Measurements from ENCODE around the gene FAM83G.
"Not testable (repeated sequence)": the region's sequence is repeated elsewhere in the genome, so short reads cannot be mapped to it uniquely, and the experiment has no call there.

FAM83G gene

DNA sequence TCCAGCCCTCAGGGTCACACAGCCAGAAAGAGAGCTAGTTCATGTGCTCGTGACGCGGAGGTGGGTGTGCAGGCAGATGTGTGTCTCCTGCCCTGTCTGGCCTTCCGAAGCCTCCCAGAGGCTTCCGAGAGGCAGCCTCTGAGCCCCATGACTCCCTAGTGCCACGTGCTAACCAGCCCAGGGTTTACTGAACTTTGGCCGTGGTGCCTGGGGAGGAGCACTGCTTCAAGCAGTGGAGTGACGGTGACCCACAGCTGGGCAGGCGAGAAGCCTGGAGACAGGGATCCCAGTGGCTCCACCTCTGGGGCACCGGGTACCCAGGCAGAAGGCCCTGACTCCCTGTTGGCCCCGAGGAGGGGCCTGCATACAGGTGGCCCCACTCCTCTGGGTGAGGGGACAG is 24.1 kb upstream of the FAM83G start:
- H3K4me1 ChIP-seq (ENCODE audit: control insufficient read depth, low read depth, low read length); H3K27me3 ChIP-seq (ENCODE audit: insufficient read depth, low read length, poor library complexity); H3K9ac ChIP-seq (ENCODE audit: low read length); H2BK120ac ChIP-seq (ENCODE audit: low read depth, low read length); H3K27ac ChIP-seq (ENCODE audit: low read depth, low read length); H3K79me1 ChIP-seq (ENCODE audit: low read length); H3K4me3 ChIP-seq (ENCODE audit: low read length); H4K8ac ChIP-seq (ENCODE audit: low read depth, low read length); H2BK15ac ChIP-seq (replicated peaks; ENCODE audit: low read depth); H2AK5ac ChIP-seq (ENCODE audit: low read length); H3K36me3 ChIP-seq (ENCODE audit: control insufficient read depth, insufficient read depth, low read length); H2BK5ac ChIP-seq (ENCODE audit: low read length); H3K18ac ChIP-seq (ENCODE audit: low read length); H4K5ac ChIP-seq (ENCODE audit: low read length); H3K23ac ChIP-seq (ENCODE audit: low read length); H3K4me2 ChIP-seq (ENCODE audit: low read length); H3K4ac ChIP-seq (ENCODE audit: low read depth, low read length); H3K56ac ChIP-seq (ENCODE audit: low read length); H3K79me2 ChIP-seq (ENCODE audit: control insufficient read depth, insufficient read depth, low read length); DNase-seq: not testable (repeated sequence)
- WGBS (ENCODE audit: extremely low coverage, insufficient coverage, low lambda C conversion rate), result no CpG with 5 or more reads among the region's 11 CpGs

GRCh38 chr17:19024101-19025078 is 19.8 kb upstream of the FAM83G start:
- Histone ChIP-seq H2BK5ac (ENCODE audit: low read length) (no peak overlapping the region), H3K36me3 (ENCODE audit: control insufficient read depth, insufficient read depth, low read length) (no peaks in the 10 kb centered on the region), H4K5ac (ENCODE audit: low read length) (no peak overlapping the region), H2AK5ac (ENCODE audit: low read length) (no peak overlapping the region), H3K18ac (ENCODE audit: low read length) (no peak overlapping the region), H3K56ac (ENCODE audit: low read length) (no peak overlapping the region), H3K9ac (ENCODE audit: low read length) (no peak overlapping the region), H3K4me1 (ENCODE audit: control insufficient read depth, low read depth, low read length) (no peaks in the 10 kb centered on the region), H4K8ac (ENCODE audit: low read depth, low read length) (no peak overlapping the region), H3K79me1 (ENCODE audit: low read length) (no peaks in the 10 kb centered on the region), H3K23ac (ENCODE audit: low read length) (no peak overlapping the region), H2BK15ac (replicated peaks; ENCODE audit: low read depth) (no peak overlapping the region), H3K27ac (ENCODE audit: low read depth, low read length) (no peak overlapping the region), H3K4me2 (ENCODE audit: low read length) (no peak overlapping the region), H3K27me3 (ENCODE audit: insufficient read depth, low read length, poor library complexity) (no peaks in the 10 kb centered on the region), H3K4me3 (ENCODE audit: low read length) (no peak overlapping the region), H3K79me2 (ENCODE audit: control insufficient read depth, insufficient read depth, low read length) (no peaks in the 10 kb centered on the region), H2BK120ac (ENCODE audit: low read depth, low read length) (no peak overlapping the region), H3K4ac (ENCODE audit: low read depth, low read length) (no peak overlapping the region)
- WGBS (ENCODE audit: extremely low coverage, insufficient coverage, low lambda C conversion rate), result no CpG with 5 or more reads among the region's 22 CpGs
- DNase-seq, result peak; percentile 44

DNA sequence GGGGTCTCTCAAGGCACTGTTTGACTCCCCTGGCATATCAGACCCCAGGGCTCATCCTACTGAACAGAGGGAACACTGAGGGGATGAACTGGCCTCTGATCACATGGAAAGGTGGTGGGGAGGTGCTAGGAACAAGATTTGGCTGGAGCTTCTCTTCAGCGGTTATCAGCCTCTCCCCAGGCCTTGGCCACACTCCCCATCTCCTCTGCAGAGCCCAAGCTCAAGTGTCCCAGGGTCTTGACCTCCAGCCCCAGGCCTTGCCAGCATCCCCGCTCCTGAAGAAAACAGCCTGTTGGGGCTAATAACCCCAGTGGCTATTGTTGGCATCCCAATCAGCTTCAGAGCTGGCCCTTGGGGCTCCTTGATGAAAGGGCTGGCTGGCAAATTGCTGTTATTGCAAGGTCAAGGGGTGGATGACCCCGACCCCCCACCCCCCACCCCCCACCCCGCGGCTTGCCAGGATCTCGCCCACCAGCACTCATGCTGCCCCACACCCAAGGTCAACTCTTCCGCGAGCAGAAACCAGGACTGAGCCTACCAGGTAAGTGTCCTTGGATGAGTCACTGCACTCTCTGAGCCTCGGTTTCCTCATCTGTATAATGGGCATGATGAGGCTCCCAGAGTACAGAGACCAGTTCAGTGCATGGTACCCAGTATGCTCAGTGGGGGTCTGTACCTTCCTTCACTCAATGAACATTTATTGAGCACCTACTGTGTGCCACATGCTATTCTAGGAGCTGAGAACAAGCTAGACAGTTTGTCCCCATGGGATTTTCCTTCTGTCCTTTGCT is 18.8 kb upstream of the FAM83G start:
- Histone ChIP-seq H3K27ac (ENCODE audit: low read depth, low read length) (no peak overlapping the region), H3K4me2 (ENCODE audit: low read length) (no peak overlapping the region), H3K79me1 (ENCODE audit: low read length) (no peaks in the 10 kb centered on the region), H2AK5ac (ENCODE audit: low read length) (no peak overlapping the region), H3K27me3 (ENCODE audit: insufficient read depth, low read length, poor library complexity) (no peaks in the 10 kb centered on the region), H3K18ac (ENCODE audit: low read length) (no peak overlapping the region), H2BK5ac (ENCODE audit: low read length) (no peak overlapping the region), H2BK15ac (replicated peaks; ENCODE audit: low read depth) (no peak overlapping the region), H2BK120ac (ENCODE audit: low read depth, low read length) (no peak overlapping the region), H3K79me2 (ENCODE audit: control insufficient read depth, insufficient read depth, low read length) (no peaks in the 10 kb centered on the region), H3K23ac (ENCODE audit: low read length) (no peak overlapping the region), H3K9ac (ENCODE audit: low read length) (no peak overlapping the region), H3K56ac (ENCODE audit: low read length) (no peak overlapping the region), H3K36me3 (ENCODE audit: control insufficient read depth, insufficient read depth, low read length) (no peaks in the 10 kb centered on the region), H4K8ac (ENCODE audit: low read depth, low read length) (no peak overlapping the region), H3K4ac (ENCODE audit: low read depth, low read length) (no peak overlapping the region), H3K4me3 (ENCODE audit: low read length) (no peak overlapping the region), H3K4me1 (ENCODE audit: control insufficient read depth, low read depth, low read length) (no peaks in the 10 kb centered on the region), H4K5ac (ENCODE audit: low read length) (no peak overlapping the region)
- no peak for DNase-seq
- no CpG with 5 or more reads among the region's 9 CpGs for WGBS (ENCODE audit: extremely low coverage, insufficient coverage, low lambda C conversion rate)

GRCh38 chr17:19022747-19023146 is 18.2 kb upstream of the FAM83G start:
- Histone ChIP-seq H3K4me3 (ENCODE audit: low read length) (no peak overlapping the region), H4K8ac (ENCODE audit: low read depth, low read length) (no peak overlapping the region), H3K56ac (ENCODE audit: low read length) (no peak overlapping the region), H2BK5ac (ENCODE audit: low read length) (no peak overlapping the region), H3K4me1 (ENCODE audit: control insufficient read depth, low read depth, low read length) (no peaks in the 10 kb centered on the region), H2BK120ac (ENCODE audit: low read depth, low read length) (no peak overlapping the region), H3K79me1 (ENCODE audit: low read length) (no peaks in the 10 kb centered on the region), H3K27me3 (ENCODE audit: insufficient read depth, low read length, poor library complexity) (no peaks in the 10 kb centered on the region), H2BK15ac (replicated peaks; ENCODE audit: low read depth) (no peak overlapping the region), H3K27ac (ENCODE audit: low read depth, low read length) (no peak overlapping the region), H3K4me2 (ENCODE audit: low read length) (no peak overlapping the region), H2AK5ac (ENCODE audit: low read length) (no peak overlapping the region), H3K9ac (ENCODE audit: low read length) (no peak overlapping the region), H3K18ac (ENCODE audit: low read length) (no peak overlapping the region), H3K79me2 (ENCODE audit: control insufficient read depth, insufficient read depth, low read length) (no peaks in the 10 kb centered on the region), H3K4ac (ENCODE audit: low read depth, low read length) (no peak overlapping the region), H3K23ac (ENCODE audit: low read length) (no peak overlapping the region), H3K36me3 (ENCODE audit: control insufficient read depth, insufficient read depth, low read length) (no peaks in the 10 kb centered on the region), H4K5ac (ENCODE audit: low read length) (no peak overlapping the region)
- no peak for DNase-seq
- WGBS (ENCODE audit: extremely low coverage, insufficient coverage, low lambda C conversion rate), result no CpG with 5 or more reads among the region's 6 CpGs

DNA sequence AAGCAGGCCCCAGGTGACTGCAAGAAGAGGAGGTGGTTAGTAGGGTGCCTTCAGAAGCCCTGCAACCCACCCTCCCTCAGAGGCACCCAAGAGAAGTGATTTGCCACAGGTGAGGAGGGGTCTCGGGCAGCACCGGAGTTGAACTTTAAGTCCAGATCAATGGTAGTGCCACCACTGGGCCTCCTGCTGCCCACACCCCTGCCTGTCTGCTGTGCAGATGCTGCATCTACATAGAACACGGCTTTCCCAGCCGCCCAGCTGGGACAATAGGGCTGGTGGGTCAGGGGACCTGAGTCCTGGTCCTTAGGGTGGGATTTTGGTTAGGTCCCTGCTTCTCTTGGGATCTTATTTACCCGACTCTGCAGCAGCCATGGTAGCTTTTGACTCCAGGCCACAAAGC is 17.6 kb upstream of the FAM83G start:
- no peak overlapping the region for H2BK5ac ChIP-seq (ENCODE audit: low read length)
- H3K36me3 ChIP-seq (ENCODE audit: control insufficient read depth, insufficient read depth, low read length), result no peaks in the 10 kb centered on the region
- H3K4ac ChIP-seq (ENCODE audit: low read depth, low read length), result no peak overlapping the region
- H3K4me2 ChIP-seq (ENCODE audit: low read length), result no peak overlapping the region
- H3K27ac ChIP-seq (ENCODE audit: low read depth, low read length), result no peak overlapping the region
- H4K5ac ChIP-seq (ENCODE audit: low read length), result no peak overlapping the region
- H3K18ac ChIP-seq (ENCODE audit: low read length), result no peak overlapping the region
- H3K79me2 ChIP-seq (ENCODE audit: control insufficient read depth, insufficient read depth, low read length), result no peaks in the 10 kb centered on the region
- H2BK120ac ChIP-seq (ENCODE audit: low read depth, low read length), result no peak overlapping the region
- H2BK15ac ChIP-seq (replicated peaks; ENCODE audit: low read depth), result no peak overlapping the region
- no CpG with 5 or more reads among the region's 5 CpGs for WGBS (ENCODE audit: extremely low coverage, insufficient coverage, low lambda C conversion rate)
- H3K23ac ChIP-seq (ENCODE audit: low read length), result no peak overlapping the region
- no peak overlapping the region for H3K9ac ChIP-seq (ENCODE audit: low read length)
- H4K8ac ChIP-seq (ENCODE audit: low read depth, low read length), result no peak overlapping the region
- H3K4me1 ChIP-seq (ENCODE audit: control insufficient read depth, low read depth, low read length), result no peaks in the 10 kb centered on the region
- no peak overlapping the region for H2AK5ac ChIP-seq (ENCODE audit: low read length)
- no peaks in the 10 kb centered on the region for H3K79me1 ChIP-seq (ENCODE audit: low read length)
- no peak overlapping the region for H3K4me3 ChIP-seq (ENCODE audit: low read length)
- DNase-seq, result no peak
- no peaks in the 10 kb centered on the region for H3K27me3 ChIP-seq (ENCODE audit: insufficient read depth, low read length, poor library complexity)
- no peak overlapping the region for H3K56ac ChIP-seq (ENCODE audit: low read length)
